Left ventricle myocardium inferior (tissue), 1 donor: Measurements from ENCODE around the gene TYW1B. TPM values are rescaled to one million over a fixed set of nuclear protein-coding genes. Genes with fewer than 3 reads are reported as not detected.
"Not testable (repeated sequence)": the region's sequence is repeated elsewhere in the genome, so short reads cannot be mapped to it uniquely, and the experiment has no call there.

ENCODE experiments used
- DNase-seq: peaks from one replicate; pipeline ENCODE4 v3.0.0-alpha.2; 2020
- H3K27ac ChIP-seq: fragments of 200-600 bp; replicated peaks from 2 replicates; pipeline ENCODE4 v1.8.0; 2021
- H3K27me3 ChIP-seq: fragments of 200-600 bp; 2 replicates; pipeline ENCODE4 v1.8.0; 2021; ENCODE audit warnings: low read depth
- H3K36me3 ChIP-seq: fragments of 200-600 bp; 2 replicates; pipeline ENCODE4 v1.8.0; 2021
- H3K4me1 ChIP-seq: fragments of 200-600 bp; 2 replicates; pipeline ENCODE4 v1.8.0; 2021
- H3K4me3 ChIP-seq: fragments of 200-600 bp; 2 replicates; pipeline ENCODE4 v1.8.0; 2021; ENCODE audit warnings: mild to moderate bottlenecking, moderate library complexity
- H3K9me3 ChIP-seq: fragments of 200-600 bp; replicated peaks from 2 replicates; pipeline ENCODE4 v1.8.0; 2021
- CTCF ChIP-seq: fragments of 200-600 bp; IDR thresholded peaks from 2 replicates; pipeline ENCODE4 v1.8.0; 2021; ENCODE audit warnings: antibody characterized with exemption, mild to moderate bottlenecking, borderline replicate concordance
- intact Hi-C: fragments of 100-400 bp; cut with micrococcal nuclease; formaldehyde crosslinking; loops from one replicate; pipeline ENCODE4 v1.11.0; 2022
- total RNA-seq: library from RNA; stranded (reverse); fragmentation: NEBNext Ultra II Directional; extraction: Animal tissue kit (Norgen Biotek cat#: 25700); gene quantifications from one replicate; pipeline ENCODE4 v1.2.1, GENCODE V29; 2021
- donor health status: DM: no; HTN: yes; CAD: no; lungs with severe emphysema.

TYW1B gene
- total RNA-seq, 1 donor from 2014 or later: 2.5 TPM

DNA sequence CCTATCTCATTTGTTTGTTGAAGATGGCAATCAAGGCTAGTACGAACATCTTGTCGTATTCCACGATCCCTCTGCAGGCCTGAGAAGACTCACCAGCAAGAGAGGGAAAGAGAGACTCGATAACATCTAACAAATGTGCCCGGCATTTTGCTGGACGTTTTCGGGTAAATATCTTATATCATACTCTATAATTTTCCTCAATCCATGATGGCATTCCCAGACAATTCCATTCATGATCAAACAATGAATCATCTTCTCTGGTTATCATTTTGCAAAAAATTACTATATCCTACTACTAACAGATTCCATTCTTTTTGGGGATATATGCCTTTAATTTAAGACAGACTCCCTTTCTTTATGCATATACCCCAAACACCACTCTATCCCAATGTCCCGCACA, 118.1 kb downstream of the TYW1B start:
- intact Hi-C loops: no loop called here

GRCh38 chr7:72708371-72709050, 119.5 kb downstream of the TYW1B start:
- H3K27me3 ChIP-seq, intact Hi-C loops, H3K4me3 ChIP-seq, H3K9me3 ChIP-seq, DNase-seq, H3K36me3 ChIP-seq, H3K27ac ChIP-seq, H3K4me1 ChIP-seq: not testable (repeated sequence)

More for the DNA sequence above, 118.1 kb downstream of the TYW1B start:
- H3K27me3 ChIP-seq: no peaks in the 10 kb centered on the region
- no peaks in the 10 kb centered on the region for H3K36me3 ChIP-seq
- H3K4me1 ChIP-seq: peaks cover 5% of the 10 kb centered on the region
- no peak for DNase-seq
- H3K4me3 ChIP-seq: no peak overlapping the region
- no peaks in the 10 kb centered on the region for H3K9me3 ChIP-seq
- H3K27ac ChIP-seq: no peak overlapping the region
- no peak for TF ChIP-seq CTCF

GRCh38 chr7:72706521-72706920, 121.5 kb downstream of the TYW1B start:
- TF ChIP-seq CTCF: no peak
- H3K9me3 ChIP-seq: no peaks in the 10 kb centered on the region
- intact Hi-C loops: no loop called here

GRCh38 chr7:72705693-72706092, 122.3 kb downstream of the TYW1B start:
- H3K27me3 ChIP-seq, H3K4me1 ChIP-seq, DNase-seq, H3K9me3 ChIP-seq, H3K36me3 ChIP-seq, intact Hi-C loops, H3K4me3 ChIP-seq, H3K27ac ChIP-seq: not testable (repeated sequence)

More at GRCh38 chr7:72706521-72706920, 121.5 kb downstream of the TYW1B start:
- Histone ChIP-seq H3K36me3 (no peaks in the 10 kb centered on the region), H3K27me3 (no peaks in the 10 kb centered on the region), H3K4me3 (no peak overlapping the region), H3K4me1 (peaks cover 5% of the 10 kb centered on the region), H3K27ac (no peak overlapping the region)
- no peak for DNase-seq

GRCh38 chr7:72704894-72705293, 123.1 kb downstream of the TYW1B start:
- H3K27me3 ChIP-seq: no peaks in the 10 kb centered on the region
- H3K27ac ChIP-seq: no peak overlapping the region
- H3K9me3 ChIP-seq: no peaks in the 10 kb centered on the region
- no peak for TF ChIP-seq CTCF
- H3K4me3 ChIP-seq: no peak overlapping the region
- DNase-seq: no peak
- no peaks in the 10 kb centered on the region for H3K4me1 ChIP-seq
- H3K36me3 ChIP-seq: no peaks in the 10 kb centered on the region
- intact Hi-C loops: no loop called here

GRCh38 chr7:72700548-72700947, 127.5 kb downstream of the TYW1B start:
- H3K27me3 ChIP-seq, intact Hi-C loops, H3K9me3 ChIP-seq, H3K36me3 ChIP-seq, H3K4me3 ChIP-seq, DNase-seq, H3K27ac ChIP-seq, H3K4me1 ChIP-seq: not testable (repeated sequence)

GRCh38 chr7:72697066-72697465, 130.9 kb downstream of the TYW1B start:
- H3K27me3 ChIP-seq, H3K4me3 ChIP-seq, DNase-seq, H3K4me1 ChIP-seq, H3K36me3 ChIP-seq, H3K9me3 ChIP-seq, intact Hi-C loops: not testable (repeated sequence)
- peak overlapping the region; percentile 54 for H3K27ac ChIP-seq

- H3K9me3 ChIP-seq, H3K27ac ChIP-seq, DNase-seq, intact Hi-C loops, H3K27me3 ChIP-seq, H3K36me3 ChIP-seq, H3K4me3 ChIP-seq: not testable (repeated sequence)
- peaks cover 11% of the 10 kb centered on the region for H3K4me1 ChIP-seq
These were observed 131.4 kb downstream of the TYW1B start for GRCh38 chr7:72696643-72697042.

GRCh38 chr7:72695482-72695881, 132.5 kb downstream of the TYW1B start:
- not testable (repeated sequence) for H3K36me3 ChIP-seq

DNA sequence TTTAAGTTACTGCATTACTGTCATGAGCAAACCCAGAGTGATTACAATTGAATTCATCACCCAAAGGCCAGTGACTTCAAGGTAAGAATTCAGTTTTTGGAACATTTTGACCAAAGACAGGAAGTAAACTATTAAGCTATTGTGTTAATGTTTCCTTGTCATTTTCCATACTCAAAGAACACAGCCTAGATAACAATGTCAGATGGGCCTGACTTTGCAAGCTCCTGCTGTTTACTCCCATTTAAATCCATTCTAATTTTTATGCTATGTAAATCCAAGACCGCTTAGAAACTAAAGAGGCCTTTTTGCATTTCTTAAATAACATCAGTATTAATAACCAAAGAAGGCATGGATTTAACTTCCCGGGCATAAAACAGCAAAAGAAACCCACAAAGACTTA, 136.6 kb downstream of the TYW1B start:
- Histone ChIP-seq H3K4me1 (peaks cover 19% of the 10 kb centered on the region), H3K27ac (peak overlapping the region; percentile 76)
- intact Hi-C loops, H3K27me3 ChIP-seq, H3K4me3 ChIP-seq, H3K36me3 ChIP-seq, H3K9me3 ChIP-seq, DNase-seq: not testable (repeated sequence)

More at GRCh38 chr7:72695482-72695881, 132.5 kb downstream of the TYW1B start:
- H3K4me1 ChIP-seq: peaks cover 18% of the 10 kb centered on the region
- DNase-seq, H3K9me3 ChIP-seq, H3K27me3 ChIP-seq, intact Hi-C loops, H3K4me3 ChIP-seq, H3K27ac ChIP-seq: not testable (repeated sequence)

DNA sequence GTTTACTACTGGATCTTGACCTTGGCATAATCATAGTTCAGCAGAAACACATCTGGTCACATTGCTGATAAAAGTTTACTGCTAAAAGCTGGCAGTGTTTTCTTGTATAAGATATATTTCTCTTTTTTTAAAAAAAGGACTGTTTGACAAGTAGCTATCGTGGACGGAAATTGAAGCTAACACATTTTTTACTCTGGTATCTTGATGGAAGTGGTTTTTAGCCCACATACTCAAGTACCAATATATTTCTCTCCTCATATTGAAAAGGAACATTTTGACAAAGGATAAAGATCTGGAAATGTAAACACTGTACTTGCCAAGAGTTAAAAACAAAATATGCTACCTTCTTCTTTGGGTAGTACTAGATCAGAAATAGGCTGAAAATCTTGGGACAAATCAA, 137.8 kb downstream of the TYW1B start:
- H3K36me3 ChIP-seq, H3K9me3 ChIP-seq, H3K27me3 ChIP-seq, H3K4me3 ChIP-seq, intact Hi-C loops, DNase-seq: not testable (repeated sequence)
- peak overlapping the region; percentile 76 for H3K27ac ChIP-seq
- H3K4me1 ChIP-seq: peaks cover 19% of the 10 kb centered on the region
